NB4 (cell line): ENCODE measurements around the gene EIF1.

Experiments used
- POLR2A ChIP-seq: IDR thresholded peaks from 2 replicates; pipeline ENCODE4 v1.6.1; 2011; ENCODE audit warnings: mild to moderate bottlenecking; ENCODE audit not compliant: insufficient read length; ENCODE audit errors: extremely low read depth
- TF ChIP-seq, protein P1 (sequence below): IDR thresholded peaks from one replicate; pipeline ENCODE4 v1.5.1; 2012; ENCODE audit warnings: low read depth, low read length

DNA sequence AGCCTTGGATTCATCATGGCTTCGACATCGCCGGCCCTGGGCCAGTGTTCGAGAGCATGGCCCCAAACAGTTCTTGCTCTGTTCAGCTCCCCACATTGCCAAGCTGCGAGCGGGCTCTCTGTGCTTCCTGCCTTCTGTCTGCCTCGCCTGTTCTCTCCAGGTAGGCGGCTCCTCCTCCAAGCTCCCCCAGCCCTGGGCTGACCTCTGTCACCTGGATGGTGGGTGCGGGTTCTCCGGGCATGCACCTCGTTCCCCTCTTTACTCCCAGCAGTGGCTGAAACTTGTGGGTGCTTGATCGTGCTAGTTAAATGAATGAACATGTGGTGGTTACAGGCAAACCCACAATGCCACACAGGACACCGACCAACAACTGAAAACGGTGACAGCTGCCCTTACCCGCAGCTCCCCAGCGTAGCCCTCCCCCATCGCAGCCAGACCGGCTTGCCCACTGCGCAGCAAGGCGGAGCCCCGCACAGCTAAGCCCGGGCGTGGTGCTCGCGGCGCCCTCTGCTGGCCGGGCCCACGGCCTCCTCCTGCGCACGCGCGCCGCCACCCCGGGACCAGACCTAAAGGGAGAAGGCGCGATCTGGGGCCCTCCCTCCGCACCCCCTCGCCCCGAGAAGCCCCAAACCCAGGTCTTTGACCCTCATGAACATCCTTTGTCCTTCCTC is 23.0 kb upstream of the EIF1 start:
- TF ChIP-seq, protein P1, sequence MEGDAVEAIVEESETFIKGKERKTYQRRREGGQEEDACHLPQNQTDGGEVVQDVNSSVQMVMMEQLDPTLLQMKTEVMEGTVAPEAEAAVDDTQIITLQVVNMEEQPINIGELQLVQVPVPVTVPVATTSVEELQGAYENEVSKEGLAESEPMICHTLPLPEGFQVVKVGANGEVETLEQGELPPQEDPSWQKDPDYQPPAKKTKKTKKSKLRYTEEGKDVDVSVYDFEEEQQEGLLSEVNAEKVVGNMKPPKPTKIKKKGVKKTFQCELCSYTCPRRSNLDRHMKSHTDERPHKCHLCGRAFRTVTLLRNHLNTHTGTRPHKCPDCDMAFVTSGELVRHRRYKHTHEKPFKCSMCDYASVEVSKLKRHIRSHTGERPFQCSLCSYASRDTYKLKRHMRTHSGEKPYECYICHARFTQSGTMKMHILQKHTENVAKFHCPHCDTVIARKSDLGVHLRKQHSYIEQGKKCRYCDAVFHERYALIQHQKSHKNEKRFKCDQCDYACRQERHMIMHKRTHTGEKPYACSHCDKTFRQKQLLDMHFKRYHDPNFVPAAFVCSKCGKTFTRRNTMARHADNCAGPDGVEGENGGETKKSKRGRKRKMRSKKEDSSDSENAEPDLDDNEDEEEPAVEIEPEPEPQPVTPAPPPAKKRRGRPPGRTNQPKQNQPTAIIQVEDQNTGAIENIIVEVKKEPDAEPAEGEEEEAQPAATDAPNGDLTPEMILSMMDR, result peak; percentile 76
- peak; percentile 12 for TF ChIP-seq POLR2A
